HCT116 (cell line): ENCODE data around the gene TMEM94.

ENCODE experiments used
- CEBPB ChIP-seq: IDR thresholded peaks from 2 replicates; pipeline ENCODE4 v1.6.1; 2012; ENCODE audit warnings: low read depth
- CTCF ChIP-seq, 3 experiments: fragments of 200-600 bp in 1 of 3; sonication (generic) in 1 of 3; IDR thresholded peaks in 2 of 3; conservative IDR thresholded peaks in 1 of 3; 2 replicates each; pipeline ENCODE4 v1.5.1; 2012 to 2017; ENCODE audit warnings: low read depth in 2 of 3, low read length in 2 of 3, antibody characterized with exemption in 1 of 3, borderline replicate concordance in 1 of 3, control low read depth in 1 of 3, mild to moderate bottlenecking in 1 of 3, mixed read lengths in 1 of 3, mixed run types in 1 of 3, moderate library complexity in 1 of 3; ENCODE audit not compliant: insufficient read depth in 1 of 3
- EZH2 ChIP-seq: fragments of 200-600 bp; sonication (generic); IDR thresholded peaks from 2 replicates; pipeline ENCODE4 v1.6.1; 2017; ENCODE audit warnings: antibody characterized with exemption, mixed run types
- POLR2A ChIP-seq: IDR thresholded peaks from 2 replicates; pipeline ENCODE4 v1.7.0; 2011; ENCODE audit warnings: borderline replicate concordance; ENCODE audit not compliant: insufficient read depth, insufficient read length; ENCODE audit errors: extremely low read depth
- TCF7L2 ChIP-seq: IDR thresholded peaks from 2 replicates; pipeline ENCODE4 v1.7.0; 2011; ENCODE audit warnings: borderline replicate concordance, inconsistent platforms; ENCODE audit not compliant: insufficient read depth, insufficient read length; ENCODE audit errors: extremely low read depth
- ZNF274 ChIP-seq: fragments of 200-500 bp; sonication (Bioruptor generic); IDR thresholded peaks from 2 replicates; pipeline ENCODE4 v1.6.1; 2014; ENCODE audit warnings: mild to moderate bottlenecking, low read depth, low read length, inconsistent platforms

- TF ChIP-seq ZNF274 (no peak), CTCF (IDR thresholded peaks at IDR 0.05 in 2 of 3, conservative IDR thresholded peaks at IDR 0.05 in 1 of 3; ENCODE audit: borderline replicate concordance in 1 of 3, insufficient read depth in 1 of 3, low read depth in 2 of 3, low read length in 2 of 3) (no peak), CEBPB (no peak), POLR2A (no peak), TCF7L2 (no peak), EZH2 (no peak)
These were observed 78.7 kb downstream of the TMEM94 start for GRCh38 chr17:75535119-75535537.
